Activated CD8-positive, alpha-beta memory T cell treated with anti-CD3 and anti-CD28 coated beads, Interleukin-2, amount 50 U/mL, for 1 hour (primary cell): ENCODE measurements around the gene BAX.

Source experiments
- DNase-seq: peaks from one replicate; pipeline ENCODE4 v3.0.0-alpha.2; 2020; ENCODE audit errors: extremely low read depth

Gene BAX

GRCh38 chr19:48928164-48929025 lies 26.3 kb upstream of the BAX start:
- no peak for DNase-seq

GRCh38 chr19:48933382-48933932 lies 21.2 kb upstream of the BAX start, which contains the start of gene DHDH:
TSS of gene DHDH (plus strand) at chr19:48933699. CDS start at chr19:48933722, 23 bp downstream.
- DNase-seq, result peak; percentile 58

GRCh38 chr19:48934837-48935236 lies 19.8 kb upstream of the BAX start:
- no peak for DNase-seq

GRCh38 chr19:48935864-48936263 lies 18.8 kb upstream of the BAX start:
- DNase-seq, result no peak

- DNase-seq, result no peak
Measured at GRCh38 chr19:48938256-48938655, 16.4 kb upstream of the BAX start.

GRCh38 chr19:48940902-48941301 lies 13.8 kb upstream of the BAX start:
- DNase-seq, result no peak

GRCh38 chr19:48943081-48943480 lies 11.6 kb upstream of the BAX start:
- no peak for DNase-seq

GRCh38 chr19:48945415-48945814 lies 9.3 kb upstream of the BAX start:
- DNase-seq, result no peak

- DNase-seq, result no peak
Measured at GRCh38 chr19:48945817-48946216, 8.9 kb upstream of the BAX start.

- no peak for DNase-seq
Measured at GRCh38 chr19:48946463-48947257, 8.0 kb upstream of the BAX start.

GRCh38 chr19:48947258-48947542 lies 7.5 kb upstream of the BAX start:
- DNase-seq, result no peak

- no peak for DNase-seq
Measured at GRCh38 chr19:48950159-48950558, 4.5 kb upstream of the BAX start.

GRCh38 chr19:48950830-48951519 lies 3.7 kb upstream of the BAX start:
- DNase-seq, result no peak

GRCh38 chr19:48953141-48953540 lies 1.5 kb upstream of the BAX start:
- DNase-seq, result no peak

- DNase-seq, result no peak
Measured at GRCh38 chr19:48953990-48954594, 583 bp upstream of the BAX start.

- no peak for DNase-seq
Measured at GRCh38 chr19:48955308-48955958, 758 bp downstream of the BAX start.

- no peak for DNase-seq
Measured at GRCh38 chr19:48958006-48958405, 3.3 kb downstream of the BAX start.

GRCh38 chr19:48959341-48960239 lies 4.9 kb downstream of the BAX start:
- DNase-seq, result no peak

- no peak for DNase-seq
Measured at GRCh38 chr19:48961051-48961649, 6.5 kb downstream of the BAX start.

- DNase-seq, result no peak
Measured at GRCh38 chr19:48961673-48962028, 7.0 kb downstream of the BAX start.
